Ishikawa (cell line): ENCODE results near the gene IL20RB.

Source experiments
- CEBPB ChIP-seq: IDR thresholded peaks from 2 replicates; pipeline ENCODE4 v1.6.1; 2012
- CREB1 ChIP-seq: IDR thresholded peaks from 2 replicates; pipeline ENCODE4 v1.6.1; 2012; ENCODE audit warnings: low read depth
- EGR1 ChIP-seq: IDR thresholded peaks from 2 replicates; pipeline ENCODE4 v1.6.1; 2012
- EP300 ChIP-seq: IDR thresholded peaks from 2 replicates; pipeline ENCODE4 v1.6.1; 2012; ENCODE audit warnings: borderline replicate concordance
- FOXM1 ChIP-seq: IDR thresholded peaks from 2 replicates; pipeline ENCODE4 v1.6.1; 2012; ENCODE audit warnings: low read depth, borderline replicate concordance
- NFIC ChIP-seq: IDR thresholded peaks from 2 replicates; pipeline ENCODE4 v1.6.1; 2012
- RAD21 ChIP-seq: IDR thresholded peaks from 2 replicates; pipeline ENCODE4 v1.6.1; 2012; ENCODE audit warnings: low read depth
- TAF1 ChIP-seq: IDR thresholded peaks from 2 replicates; pipeline ENCODE4 v1.6.1; 2012; ENCODE audit warnings: low read depth, mild to moderate bottlenecking
- TCF12 ChIP-seq: IDR thresholded peaks from 2 replicates; pipeline ENCODE4 v1.6.1; 2012; ENCODE audit warnings: low read depth
- TEAD4 ChIP-seq: IDR thresholded peaks from 2 replicates; pipeline ENCODE4 v1.6.1; 2012
- YY1 ChIP-seq: IDR thresholded peaks from 2 replicates; pipeline ENCODE4 v1.6.1; 2012; ENCODE audit warnings: low read depth
- ZBTB7A ChIP-seq: IDR thresholded peaks from 2 replicates; pipeline ENCODE4 v1.6.1; 2012; ENCODE audit warnings: low read depth
- TF ChIP-seq, protein P1 (sequence below): IDR thresholded peaks from 2 replicates; pipeline ENCODE4 v1.6.1; 2012
- TF ChIP-seq, protein P2 (sequence below): IDR thresholded peaks from 2 replicates; pipeline ENCODE4 v1.6.1; 2012
- TF ChIP-seq, protein P3 (sequence below): IDR thresholded peaks from 2 replicates; pipeline ENCODE4 v1.6.1; 2012; ENCODE audit warnings: low read depth, mild to moderate bottlenecking

The IL20RB gene

DNA sequence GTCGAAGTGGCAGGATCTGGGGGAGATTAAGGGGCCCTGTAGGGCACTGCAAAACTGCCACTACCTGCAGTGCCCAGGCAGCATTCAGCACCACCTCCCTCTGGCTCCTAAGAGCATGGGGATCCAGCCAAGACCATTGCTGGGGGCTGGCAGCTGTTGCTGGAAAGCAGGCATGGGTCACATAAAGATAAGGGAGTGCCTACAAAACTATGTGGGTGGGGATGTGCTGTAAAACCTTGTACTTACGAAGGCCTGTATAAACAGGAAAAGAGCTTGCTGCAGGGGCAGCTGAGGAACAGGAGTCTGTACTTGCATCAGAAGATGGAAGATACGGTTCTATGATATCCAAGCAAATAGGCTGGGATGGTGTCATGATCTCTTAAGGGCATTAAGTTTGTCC, 27.1 kb downstream of the IL20RB start:
- no peak for TF ChIP-seq TAF1
- TF ChIP-seq, protein P1, sequence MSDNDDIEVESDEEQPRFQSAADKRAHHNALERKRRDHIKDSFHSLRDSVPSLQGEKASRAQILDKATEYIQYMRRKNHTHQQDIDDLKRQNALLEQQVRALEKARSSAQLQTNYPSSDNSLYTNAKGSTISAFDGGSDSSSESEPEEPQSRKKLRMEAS = no peak
- no peak for TF ChIP-seq TCF12
- no peak for TF ChIP-seq CEBPB
- TF ChIP-seq ZBTB7A = no peak
- no peak for TF ChIP-seq EP300
- TF ChIP-seq TEAD4 = no peak
- no peak for TF ChIP-seq RAD21
- TF ChIP-seq CREB1 = no peak
- TF ChIP-seq, protein P2, sequence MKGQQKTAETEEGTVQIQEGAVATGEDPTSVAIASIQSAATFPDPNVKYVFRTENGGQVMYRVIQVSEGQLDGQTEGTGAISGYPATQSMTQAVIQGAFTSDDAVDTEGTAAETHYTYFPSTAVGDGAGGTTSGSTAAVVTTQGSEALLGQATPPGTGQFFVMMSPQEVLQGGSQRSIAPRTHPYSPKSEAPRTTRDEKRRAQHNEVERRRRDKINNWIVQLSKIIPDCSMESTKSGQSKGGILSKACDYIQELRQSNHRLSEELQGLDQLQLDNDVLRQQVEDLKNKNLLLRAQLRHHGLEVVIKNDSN = no peak
- TF ChIP-seq YY1 = no peak
- no peak for TF ChIP-seq FOXM1
- no peak for TF ChIP-seq EGR1
- TF ChIP-seq, protein P3, sequence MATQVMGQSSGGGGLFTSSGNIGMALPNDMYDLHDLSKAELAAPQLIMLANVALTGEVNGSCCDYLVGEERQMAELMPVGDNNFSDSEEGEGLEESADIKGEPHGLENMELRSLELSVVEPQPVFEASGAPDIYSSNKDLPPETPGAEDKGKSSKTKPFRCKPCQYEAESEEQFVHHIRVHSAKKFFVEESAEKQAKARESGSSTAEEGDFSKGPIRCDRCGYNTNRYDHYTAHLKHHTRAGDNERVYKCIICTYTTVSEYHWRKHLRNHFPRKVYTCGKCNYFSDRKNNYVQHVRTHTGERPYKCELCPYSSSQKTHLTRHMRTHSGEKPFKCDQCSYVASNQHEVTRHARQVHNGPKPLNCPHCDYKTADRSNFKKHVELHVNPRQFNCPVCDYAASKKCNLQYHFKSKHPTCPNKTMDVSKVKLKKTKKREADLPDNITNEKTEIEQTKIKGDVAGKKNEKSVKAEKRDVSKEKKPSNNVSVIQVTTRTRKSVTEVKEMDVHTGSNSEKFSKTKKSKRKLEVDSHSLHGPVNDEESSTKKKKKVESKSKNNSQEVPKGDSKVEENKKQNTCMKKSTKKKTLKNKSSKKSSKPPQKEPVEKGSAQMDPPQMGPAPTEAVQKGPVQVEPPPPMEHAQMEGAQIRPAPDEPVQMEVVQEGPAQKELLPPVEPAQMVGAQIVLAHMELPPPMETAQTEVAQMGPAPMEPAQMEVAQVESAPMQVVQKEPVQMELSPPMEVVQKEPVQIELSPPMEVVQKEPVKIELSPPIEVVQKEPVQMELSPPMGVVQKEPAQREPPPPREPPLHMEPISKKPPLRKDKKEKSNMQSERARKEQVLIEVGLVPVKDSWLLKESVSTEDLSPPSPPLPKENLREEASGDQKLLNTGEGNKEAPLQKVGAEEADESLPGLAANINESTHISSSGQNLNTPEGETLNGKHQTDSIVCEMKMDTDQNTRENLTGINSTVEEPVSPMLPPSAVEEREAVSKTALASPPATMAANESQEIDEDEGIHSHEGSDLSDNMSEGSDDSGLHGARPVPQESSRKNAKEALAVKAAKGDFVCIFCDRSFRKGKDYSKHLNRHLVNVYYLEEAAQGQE = no peak
- TF ChIP-seq NFIC = no peak

DNA sequence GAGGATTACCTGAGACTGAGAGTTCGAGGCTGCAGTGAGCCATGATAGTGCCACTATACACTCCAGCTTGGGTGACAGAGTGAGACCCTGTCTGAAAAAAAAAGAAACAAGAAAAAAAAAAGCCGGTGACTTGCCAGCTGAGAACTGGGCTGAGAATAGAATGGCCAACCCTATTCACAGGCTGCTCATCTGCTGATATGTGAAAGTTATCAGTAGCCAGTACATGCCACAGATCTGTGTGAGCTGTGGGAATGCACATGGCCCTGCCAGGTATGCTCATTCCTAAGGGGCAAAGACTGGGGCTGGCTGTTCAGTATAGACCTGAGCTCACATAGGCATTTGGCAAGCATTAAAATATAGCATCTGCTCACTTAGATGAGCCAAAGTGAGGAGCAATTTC, 30.9 kb downstream of the IL20RB start:
- TF ChIP-seq ZBTB7A (no peak), CEBPB (no peak), CREB1 (no peak), EP300 (no peak), NFIC (no peak), RAD21 (no peak), TCF12 (no peak), EGR1 (no peak), FOXM1 (no peak), YY1 (no peak), TEAD4 (no peak), TAF1 (no peak)
- TF ChIP-seq, protein P1 = no peak
- TF ChIP-seq, protein P3 = no peak
- TF ChIP-seq, protein P2 = no peak

DNA sequence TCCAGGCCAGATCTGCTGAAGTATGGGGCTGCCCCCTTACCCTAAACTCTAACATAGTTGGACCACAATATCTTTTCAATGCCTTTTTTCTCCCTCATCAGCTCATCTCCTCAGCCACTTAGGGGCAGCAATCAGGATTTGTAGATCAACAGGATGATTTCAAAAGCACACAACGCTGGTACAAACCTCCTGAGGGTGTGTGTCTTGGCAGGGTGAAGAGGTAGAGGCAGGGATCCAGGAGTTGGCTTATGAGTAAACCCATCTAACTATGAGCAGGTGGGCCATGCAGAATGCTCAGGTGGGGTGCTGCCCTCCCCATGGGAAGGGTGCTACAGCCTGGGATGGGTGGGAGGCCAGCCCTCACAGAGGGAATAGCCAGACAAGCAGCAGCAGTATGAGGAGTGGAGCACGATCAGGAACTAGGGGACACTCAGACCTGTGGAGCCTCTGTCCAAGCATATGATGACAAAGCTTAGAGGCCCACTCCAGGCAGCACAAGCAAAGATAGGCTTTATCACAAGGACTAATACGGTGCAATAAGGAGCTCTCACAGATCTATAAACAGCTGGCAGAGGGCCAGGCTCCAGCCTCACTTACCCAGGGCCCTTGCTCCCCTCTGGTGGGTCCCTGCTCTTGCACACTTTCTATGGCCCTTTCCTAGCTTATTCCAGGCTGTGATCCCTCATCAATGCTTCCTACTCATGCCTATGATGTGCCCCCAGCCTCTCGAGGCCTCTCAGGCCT, 32.2 kb downstream of the IL20RB start:
- no peak for TF ChIP-seq EP300
- TF ChIP-seq TEAD4 = no peak
- TF ChIP-seq ZBTB7A = no peak
- no peak for TF ChIP-seq NFIC
- TF ChIP-seq RAD21 = no peak
- TF ChIP-seq FOXM1 = no peak
- TF ChIP-seq CEBPB = no peak
- no peak for TF ChIP-seq EGR1
- no peak for TF ChIP-seq TCF12
- TF ChIP-seq TAF1 = no peak
- TF ChIP-seq YY1 = no peak
- TF ChIP-seq, protein P2 = no peak
- TF ChIP-seq, protein P3 = no peak
- TF ChIP-seq, protein P1 = no peak
- TF ChIP-seq CREB1 = no peak
